Transverse colon (tissue), 4 donors: ENCODE measurements around the gene SPESP1. TPM values are rescaled to one million over a fixed set of nuclear protein-coding genes. Genes with fewer than 3 reads are reported as not detected.

ENCODE experiments used
- DNase-seq: peaks from one replicate; pipeline ENCODE4 v3.0.0-alpha.2; 2019
- H3K27ac ChIP-seq, 4 donors: fragments of 200-600 bp; sonication (generic); 2 replicates each; pipeline ENCODE4 v1.5.1; 2016 to 2018; ENCODE audit warnings: inconsistent platforms in 4 of 4
- H3K27me3 ChIP-seq: fragments of 200-600 bp; sonication (generic); 2 replicates; pipeline ENCODE4 v1.5.1; 2017; ENCODE audit warnings: inconsistent platforms
- H3K36me3 ChIP-seq, 4 donors: fragments of 200-600 bp; sonication (generic); 2 replicates each; pipeline ENCODE4 v1.5.1; 2017 to 2019; ENCODE audit warnings: inconsistent platforms in 4 of 4
- H3K4me1 ChIP-seq, 4 donors: fragments of 200-600 bp; sonication (generic); 2 replicates each; pipeline ENCODE4 v1.5.1; 2017 to 2020; ENCODE audit warnings: inconsistent platforms in 4 of 4
- H3K4me3 ChIP-seq, 4 donors: fragments of 200-600 bp; sonication (generic); 1 replicate in 1 of 4; 2 replicates in 3 of 4; pipeline versions ENCODE4 v1.5.1 to v1.6.1; 2017 to 2019; ENCODE audit warnings: inconsistent platforms in 4 of 4
- H3K9me3 ChIP-seq, 2 donors: fragments of 200-600 bp; sonication (generic); 2 replicates each; pipeline ENCODE4 v1.5.1; 2017 to 2019; ENCODE audit warnings: inconsistent platforms in 2 of 2
- EP300 ChIP-seq: sonication (generic); formaldehyde crosslinking; IDR thresholded peaks from one replicate; pipeline ENCODE4 v1.6.1; 2017; ENCODE audit warnings: antibody characterized with exemption, low read depth
- POLR2A ChIP-seq: fragments of 450-650 bp; IDR thresholded peaks from one replicate; pipeline ENCODE4 v1.6.1; 2016; ENCODE audit warnings: antibody characterized with exemption, mild to moderate bottlenecking, moderate library complexity
- POLR2AphosphoS5 ChIP-seq, 3 donors: sonication (generic); formaldehyde crosslinking; IDR thresholded peaks; one replicate each; pipeline ENCODE4 v1.6.1; 2016; ENCODE audit warnings: antibody characterized with exemption in 3 of 3
- WGBS, 2 donors: methylation state at CpG; one replicate each; pipeline ENCODE4 v1.1.5; 2018; ENCODE audit warnings: low coverage in 1 of 2; 5-methylcytosine and 5-hydroxymethylcytosine counted together
- in situ Hi-C, 4 donors: fragments of 200-750 bp; cut with MboI; loops; one replicate each; pipeline versions ENCODE4 v1.15.0 to v1.15.1; 2017; ENCODE audit warnings: low sequenced_read_pairs in 3 of 4, low pct_ligation_motif_present in 1 of 4, low pct_unique_long_range_greater_than_20kb in 1 of 4
- intact Hi-C: fragments of 100-400 bp; cut with DNase I; formaldehyde crosslinking; loops from one replicate; pipeline ENCODE4 v1.15.1; 2023; ENCODE audit warnings: low total_unique reads
- total RNA-seq, 4 donors: library from RNA; depleted of rRNA; stranded (reverse); fragments of >200 nt; gene quantifications; one replicate each; pipeline ENCODE4 v1.1.0, GENCODE V29; 2016
- TF ChIP-seq, protein P1 (sequence below), 5 experiments: fragments of 200-600 bp in 3 of 5; fragments of 450-650 bp in 2 of 5; sonication (generic) in 3 of 5; IDR thresholded peaks; 1 replicate in 2 of 5; 2 replicates in 3 of 5; pipeline ENCODE4 v1.5.1; 2016 to 2017; ENCODE audit warnings: antibody characterized with exemption in 5 of 5, inconsistent platforms in 3 of 5, mild to moderate bottlenecking in 2 of 5, moderate library complexity in 1 of 5

Gene SPESP1
- total RNA-seq, 4 donors from 2014 or later = 1.5 to 2.5 TPM; not detected in 2

DNA sequence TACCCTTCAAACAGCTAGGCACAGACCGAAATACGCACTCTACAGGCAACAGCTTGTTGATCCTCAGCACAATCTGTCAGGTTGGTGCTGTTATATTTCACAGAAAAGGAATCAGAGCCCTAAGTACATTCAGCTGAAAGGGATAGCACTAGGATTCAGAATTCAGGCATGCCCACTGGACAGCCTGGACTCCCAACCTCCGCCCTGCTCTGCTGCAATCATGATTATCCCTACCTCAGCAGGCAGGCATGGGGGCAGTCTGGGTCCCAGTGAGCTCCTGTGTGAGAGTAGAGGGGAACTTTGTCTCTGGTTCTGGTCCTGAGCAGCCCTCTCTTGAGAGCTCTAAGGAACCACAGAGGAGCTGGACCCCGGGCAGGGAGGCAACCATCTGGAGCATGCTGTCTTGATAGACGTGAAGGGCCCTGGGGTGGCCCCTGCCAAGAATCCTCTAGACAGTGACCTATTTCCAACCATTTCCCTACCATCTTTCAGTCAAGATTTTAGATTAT, 60.7 kb downstream of the SPESP1 start:
- Histone ChIP-seq H3K36me3 (no peaks in the 10 kb centered on the region), H3K4me3 (no peak overlapping the region), H3K4me1 (no peaks in the 10 kb centered on the region), H3K27me3 (no peaks in the 10 kb centered on the region), H3K9me3 (no peaks in the 10 kb centered on the region), H3K27ac (no peak overlapping the region)
- in situ Hi-C loops = no loop called here
- WGBS, 2 donors = 78% methylated on average over 5 of the region's 5 CpGs; no CpG with 5 or more reads in 1 of the 2 donors
- TF ChIP-seq POLR2AphosphoS5 (IDR thresholded peaks at IDR 0.05) = no peak
- TF ChIP-seq EP300 = no peak
- TF ChIP-seq POLR2A = no peak
- TF ChIP-seq, protein P1, sequence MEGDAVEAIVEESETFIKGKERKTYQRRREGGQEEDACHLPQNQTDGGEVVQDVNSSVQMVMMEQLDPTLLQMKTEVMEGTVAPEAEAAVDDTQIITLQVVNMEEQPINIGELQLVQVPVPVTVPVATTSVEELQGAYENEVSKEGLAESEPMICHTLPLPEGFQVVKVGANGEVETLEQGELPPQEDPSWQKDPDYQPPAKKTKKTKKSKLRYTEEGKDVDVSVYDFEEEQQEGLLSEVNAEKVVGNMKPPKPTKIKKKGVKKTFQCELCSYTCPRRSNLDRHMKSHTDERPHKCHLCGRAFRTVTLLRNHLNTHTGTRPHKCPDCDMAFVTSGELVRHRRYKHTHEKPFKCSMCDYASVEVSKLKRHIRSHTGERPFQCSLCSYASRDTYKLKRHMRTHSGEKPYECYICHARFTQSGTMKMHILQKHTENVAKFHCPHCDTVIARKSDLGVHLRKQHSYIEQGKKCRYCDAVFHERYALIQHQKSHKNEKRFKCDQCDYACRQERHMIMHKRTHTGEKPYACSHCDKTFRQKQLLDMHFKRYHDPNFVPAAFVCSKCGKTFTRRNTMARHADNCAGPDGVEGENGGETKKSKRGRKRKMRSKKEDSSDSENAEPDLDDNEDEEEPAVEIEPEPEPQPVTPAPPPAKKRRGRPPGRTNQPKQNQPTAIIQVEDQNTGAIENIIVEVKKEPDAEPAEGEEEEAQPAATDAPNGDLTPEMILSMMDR (IDR thresholded peaks at IDR 0.05) = no peak
- intact Hi-C loops = no loop called here
- no peak for DNase-seq

DNA sequence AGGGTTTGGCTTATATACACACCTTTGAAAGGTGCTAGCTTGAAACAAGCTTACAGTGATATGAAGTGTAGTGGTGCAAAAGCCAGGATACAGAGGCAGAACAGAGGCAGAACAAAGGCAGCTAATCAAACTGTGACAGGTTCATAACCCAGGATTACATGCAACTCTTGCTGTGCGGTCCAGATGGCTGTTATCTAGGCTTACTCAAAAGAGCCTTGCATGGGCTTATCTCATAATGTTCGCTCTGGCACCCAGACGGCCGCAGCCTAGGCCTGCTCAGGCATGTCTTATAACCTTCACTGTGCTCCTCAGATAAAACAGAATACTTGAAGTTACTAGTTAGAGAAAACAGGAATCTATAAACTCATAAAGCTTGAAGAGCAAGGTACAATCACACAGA, 61.4 kb downstream of the SPESP1 start:
- TF ChIP-seq EP300 (no peak), POLR2A (no peak), POLR2AphosphoS5 (IDR thresholded peaks at IDR 0.05) (no peak)
- TF ChIP-seq, protein P1 (IDR thresholded peaks at IDR 0.05) = no peak
- Histone ChIP-seq H3K36me3 (no peaks in the 10 kb centered on the region), H3K4me3 (no peak overlapping the region), H3K9me3 (no peaks in the 10 kb centered on the region), H3K27me3 (no peaks in the 10 kb centered on the region), H3K27ac (no peak overlapping the region), H3K4me1 (no peaks in the 10 kb centered on the region)
- DNase-seq = no peak
- WGBS, 2 donors = 83% methylated on average over 4 of the region's 4 CpGs; no CpG with 5 or more reads in 1 of the 2 donors
- intact Hi-C loops (no loop called here), in situ Hi-C loops (no loop called here)

DNA sequence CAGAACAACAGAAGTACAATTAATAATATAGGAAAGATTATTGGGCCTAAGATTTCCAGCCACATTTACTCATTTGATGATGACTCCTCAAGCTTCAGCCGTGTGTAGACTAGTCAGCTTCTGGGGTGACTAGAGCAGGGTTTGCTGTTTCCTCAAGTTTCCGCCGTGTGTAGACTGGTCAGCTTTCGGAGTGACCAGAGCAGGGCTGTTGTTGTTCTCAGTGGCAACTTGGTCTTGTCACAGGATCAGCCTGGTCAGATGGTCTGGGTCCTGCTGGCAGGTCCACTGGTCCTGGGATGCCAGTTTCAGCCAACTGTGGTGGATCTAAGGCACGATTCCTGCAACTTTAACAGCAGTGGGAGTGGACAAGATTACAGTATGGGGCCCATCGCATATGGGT, 62.4 kb downstream of the SPESP1 start:
- TF ChIP-seq POLR2A = no peak
- no peak for TF ChIP-seq POLR2AphosphoS5 (IDR thresholded peaks at IDR 0.05)
- TF ChIP-seq, protein P1 (IDR thresholded peaks at IDR 0.05) = no peak
- TF ChIP-seq EP300 = no peak
- in situ Hi-C loops = no loop called here

DNA sequence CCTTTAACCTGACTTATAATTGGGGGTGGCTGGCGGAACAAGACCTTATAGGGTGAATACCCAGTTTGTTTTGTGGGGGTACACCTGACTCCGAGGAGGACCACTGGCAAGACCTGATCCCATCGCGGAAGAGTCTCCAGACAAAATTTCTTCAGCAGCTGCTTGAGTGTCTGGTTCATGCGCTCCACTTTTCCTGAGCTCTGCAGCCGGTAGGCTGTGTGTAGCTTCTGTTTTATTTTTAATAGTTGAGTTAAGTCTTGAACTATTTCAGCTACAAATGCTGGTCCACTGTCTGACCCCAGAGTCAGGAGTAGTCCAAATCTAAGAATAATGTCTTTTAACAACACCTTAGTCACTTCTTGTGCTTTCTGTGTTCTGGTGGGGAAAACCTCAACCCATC, 63.0 kb downstream of the SPESP1 start:
- Histone ChIP-seq H3K27ac (no peak overlapping the region), H3K27me3 (no peaks in the 10 kb centered on the region), H3K36me3 (no peaks in the 10 kb centered on the region), H3K9me3 (no peaks in the 10 kb centered on the region), H3K4me1 (no peaks in the 10 kb centered on the region), H3K4me3 (no peak overlapping the region)
- in situ Hi-C loops = no loop called here
- TF ChIP-seq POLR2AphosphoS5 (IDR thresholded peaks at IDR 0.05) (no peak), EP300 (no peak), POLR2A (no peak)
- TF ChIP-seq, protein P1 (IDR thresholded peaks at IDR 0.05) = no peak
- intact Hi-C loops = no loop called here
- no peak for DNase-seq
- 92 to 100% methylated on average over 1 to 6 of the region's 6 CpGs for WGBS, 2 donors

More for the DNA sequence above, 62.4 kb downstream of the SPESP1 start:
- Histone ChIP-seq H3K27ac (no peak overlapping the region), H3K27me3 (no peaks in the 10 kb centered on the region), H3K9me3 (no peaks in the 10 kb centered on the region), H3K4me1 (no peaks in the 10 kb centered on the region), H3K4me3 (no peak overlapping the region), H3K36me3 (no peaks in the 10 kb centered on the region)
- intact Hi-C loops = no loop called here
- no peak for DNase-seq
- WGBS, 2 donors = 88 to 89% methylated on average over 3 to 6 of the region's 6 CpGs
